GM12878 (cell line): ENCODE results near the gene PDF. TPM values are rescaled to one million over a fixed set of nuclear protein-coding genes. Genes with fewer than 3 reads are reported as not detected.
A peak's percentile ranks its signal among the peaks of the same experiment; 100 is the strongest.

Experiments used
- ATAC-seq: fragments of 200-7000 bp; cut with Tn5 transposase; 3 replicates; pipeline ENCODE4 v1.9.1; 2020; ENCODE audit warnings: mild to moderate bottlenecking, moderate library complexity
- BruUV-seq: library from RNA; stranded (reverse); fragments of 400-500 nt; replicated peaks from 2 replicates; lab custom pipeline; 2021; lab: Mats Ljungman, UMichigan
- CTCF ChIA-PET: fragments of 300-600 bp; sonication (Branson Sonifier 250); formaldehyde crosslinking; extraction: SDS; loops from one replicate; lab custom pipeline; 2021; ENCODE audit warnings: inconsistent platforms; lab: Yijun Ruan, JAX
- POLR2A ChIA-PET: fragments of 350-600 bp; formaldehyde crosslinking; extraction: SDS; loops from one replicate; lab custom pipeline; 2021; ENCODE audit warnings: inconsistent platforms; lab: Charles Lee
- RAD21 ChIA-PET: fragments of 300-600 bp; sonication (Branson Sonifier 250); formaldehyde crosslinking; loops from one replicate; lab custom pipeline; 2023; ENCODE audit warnings: antibody characterized with exemption; ENCODE audit not compliant: unreplicated experiment; lab: Charles Lee
- SMC1A ChIA-PET: fragments of 300-600 bp; sonication (Branson Sonifier 250); formaldehyde crosslinking; loops from one replicate; lab custom pipeline; 2023; ENCODE audit not compliant: unreplicated experiment, uncharacterized antibody; lab: Charles Lee
- DNase-seq: peaks from one replicate; pipeline ENCODE4 v3.0.0-alpha.2; 2011; ENCODE audit warnings: low read depth, low spot score
- FAIRE-seq: peaks from 3 replicates; lab custom pipeline; 2011; peaks lifted over from hg19 to GRCh38; lab: Jason Lieb, UNC
- H2AFZ ChIP-seq: 2 replicates; pipeline ENCODE4 v1.6.0; 2011; ENCODE audit warnings: low read depth, low read length, control low read depth; ENCODE audit not compliant: control insufficient read depth
- H3K27ac ChIP-seq: 2 replicates; pipeline ENCODE4 v1.5.1; 2011; ENCODE audit warnings: control low read depth; ENCODE audit not compliant: control insufficient read depth, insufficient read depth
- H3K27me3 ChIP-seq, 2 experiments: replicated peaks in 1 of 2; 2 replicates each; pipeline versions ENCODE4 v1.6.0 to v1.6.1; 2011; ENCODE audit warnings: low read length in 1 of 2; ENCODE audit not compliant: control insufficient read depth in 2 of 2, insufficient read depth in 2 of 2
- H3K36me3 ChIP-seq, 2 experiments: 2 replicates each; pipeline ENCODE4 v1.5.1; 2011; ENCODE audit warnings: low read length in 1 of 2; ENCODE audit not compliant: control insufficient read depth in 2 of 2, insufficient read depth in 2 of 2
- H3K4me1 ChIP-seq: 2 replicates; pipeline ENCODE4 v1.6.1; 2011; ENCODE audit warnings: mild to moderate bottlenecking, low read length, moderate library complexity, mixed read lengths; ENCODE audit not compliant: control insufficient read depth, insufficient read depth
- H3K4me2 ChIP-seq: 2 replicates; pipeline ENCODE4 v1.6.0; 2011; ENCODE audit warnings: control low read depth; ENCODE audit not compliant: control insufficient read depth, insufficient read depth
- H3K4me3 ChIP-seq: fragments of 200-600 bp; sonication (generic); 2 replicates; pipeline ENCODE4 v1.5.1; 2016
- H3K79me2 ChIP-seq: 2 replicates; pipeline ENCODE4 v1.6.0; 2011; ENCODE audit warnings: low read length; ENCODE audit not compliant: control insufficient read depth, insufficient read depth
- H3K9ac ChIP-seq: 2 replicates; pipeline ENCODE4 v1.8.0; 2011; ENCODE audit warnings: low read length, control low read depth, mixed read lengths; ENCODE audit not compliant: control insufficient read depth, insufficient read depth
- H3K9me3 ChIP-seq: replicated peaks from 3 replicates; pipeline ENCODE4 v1.5.1; 2011; ENCODE audit warnings: mild to moderate bottlenecking, low read length; ENCODE audit not compliant: control insufficient read depth, insufficient read depth
- H4K20me1 ChIP-seq: 2 replicates; pipeline ENCODE4 v1.6.0; 2011; ENCODE audit not compliant: control insufficient read depth, insufficient read depth
- ATF2 ChIP-seq: IDR thresholded peaks from 2 replicates; pipeline ENCODE4 v1.6.1; 2012; ENCODE audit warnings: low read length, inconsistent platforms
- BHLHE40 ChIP-seq, 2 experiments: fragments of 450-650 bp in 1 of 2; IDR thresholded peaks; 2 replicates each; pipeline ENCODE4 v1.6.1; 2011 to 2017; ENCODE audit warnings: low read depth in 2 of 2, borderline replicate concordance in 1 of 2, improper control_type of control experiment in 1 of 2, low read length in 1 of 2, mild to moderate bottlenecking in 1 of 2
- GABPA ChIP-seq: IDR thresholded peaks from 2 replicates; pipeline ENCODE4 v1.6.1; 2014; ENCODE audit warnings: antibody characterized with exemption, low read depth, mild to moderate bottlenecking, inconsistent platforms
- IKZF1 ChIP-seq: fragments of 450-650 bp; conservative IDR thresholded peaks from 2 replicates; pipeline ENCODE4 v1.6.1; 2017; ENCODE audit warnings: antibody characterized with exemption, mild to moderate bottlenecking
- MEF2A ChIP-seq: IDR thresholded peaks from 2 replicates; pipeline ENCODE4 v1.6.1; 2011; ENCODE audit warnings: low read depth, mild to moderate bottlenecking, low read length, moderate library complexity; ENCODE audit not compliant: insufficient read depth
- NFYA ChIP-seq: IDR thresholded peaks from 2 replicates; pipeline ENCODE4 v1.6.1; 2011; ENCODE audit warnings: low read depth, mild to moderate bottlenecking, low read length, improper control_type of control experiment, borderline replicate concordance
- PAX5 ChIP-seq: IDR thresholded peaks from 2 replicates; pipeline ENCODE4 v1.6.1; 2011; ENCODE audit warnings: low read depth, low read length, borderline replicate concordance
- POLR2A ChIP-seq: IDR thresholded peaks from 2 replicates; pipeline ENCODE4 v1.6.1; 2011; ENCODE audit warnings: low read depth, mild to moderate bottlenecking, low read length
- WGBS: methylation state at CpG from one replicate; pipeline ENCODE4 v1.1.6; 2016; ENCODE audit warnings: low lambda C conversion rate; ENCODE audit not compliant: insufficient replicate concordance, insufficient coverage; ENCODE audit errors: missing lambda C conversion rate; 5-methylcytosine and 5-hydroxymethylcytosine counted together
- in situ Hi-C: fragments of 300-500 bp; cut with MboI; formaldehyde crosslinking; loops from 9 replicates; pipeline ENCODE4 v1.14.3; 2018; ENCODE audit warnings: mixed read lengths
- intact Hi-C: fragments of 100-400 bp; cut with micrococcal nuclease; formaldehyde crosslinking; loops from one replicate; pipeline ENCODE4 v1.14.2; 2022; ENCODE audit not compliant: unreplicated experiment
- polyA plus RNA-seq, 11 experiments: library from polyadenylated mRNA; depleted of rRNA in 4 of 11; unstranded in 6 of 11; stranded (reverse) in 5 of 11; fragments of >200 nt; fragmentation: Nextera tagmentation in 4 of 11; fragmentation: Illumina TruSeq in 1 of 11; extraction: Ambion mirVana in 4 of 11; extraction: Trizol in 1 of 11; gene quantifications; 1 replicate in 1 of 11; 2 replicates in 10 of 11; pipeline versions ENCODE4 v1.2.1 to v1.2.3, GENCODE V29; 2011 to 2016; ENCODE audit warnings: inconsistent platforms in 2 of 11, missing spikeins in 2 of 11, low read depth in 1 of 11
- total RNA-seq, 4 experiments: library from RNA; depleted of rRNA in 3 of 4; stranded (reverse); fragments of >200 nt in 3 of 4; fragmentation: Illumina TruSeq in 1 of 4; extraction: Trizol in 1 of 4; gene quantifications; 2 replicates each; pipeline versions ENCODE4 v1.2.1 to v1.2.3, GENCODE V29; 2013 to 2021

The PDF gene
- total and polyA plus RNA-seq, 10 of the 15 experiments (the other 5 are each of a cell fraction or from before 2014, with no cell fraction given) = 0.13 to 44.1 (median 16.7) TPM

GRCh38 chr16:69324013-69324531 is 6.3 kb downstream of the PDF start (continued):
- TF ChIP-seq NFYA = no peak
- TF ChIP-seq PAX5 = no peak
- no peak for TF ChIP-seq GABPA
- TF ChIP-seq MEF2A = no peak
- no peak for TF ChIP-seq IKZF1

GRCh38 chr16:69323415-69323814 is 7.0 kb downstream of the PDF start:
- H3K4me1 ChIP-seq = peaks cover 2% of the 10 kb centered on the region
- 99% methylated on average over 14 of the region's 14 CpGs for WGBS
- SMC1A ChIA-PET = no interaction called here
- FAIRE-seq (no peak), ATAC-seq (no peak), DNase-seq (no peak)
- no peaks in the 10 kb centered on the region for H3K27me3 ChIP-seq
- POLR2A ChIA-PET = no interaction called here
- H3K4me3 ChIP-seq = no peak overlapping the region
- peaks cover 43 to 49% of the 10 kb centered on the region in 2 experiments for H3K36me3 ChIP-seq
- RAD21 ChIA-PET = no interaction called here
- H3K9me3 ChIP-seq = no peaks in the 10 kb centered on the region
- H3K9ac ChIP-seq = no peak overlapping the region
- in situ Hi-C loops = no loop called here
- H4K20me1 ChIP-seq = 0 out of 2 replicates have a peak, but pooled peaks cover 2% of the 10 kb centered on the region
- intact Hi-C loops = no loop called here
- BruUV-seq = no TSS peak
- peak; percentile 26; the same call in 1 of the 2 replicates for TF ChIP-seq POLR2A
- no peak for TF ChIP-seq ATF2
- TF ChIP-seq BHLHE40 (IDR thresholded peaks at IDR 0.05; ENCODE audit: borderline replicate concordance in 1 of 2, low read depth in 2 of 2, low read length in 1 of 2) = peak in 1 of 2 experiments; percentile 25; a peak in 1 of 4 replicates
- H3K27ac ChIP-seq = no peak overlapping the region
- no peak overlapping the region for H3K4me2 ChIP-seq
- H3K79me2 ChIP-seq = peaks cover 37% of the 10 kb centered on the region
- CTCF ChIA-PET = interaction anchor here (0.9 kb wide), 1 partner anchor 11 kb away, joined by 3 read pairs; no protein-coding TSS in a partner anchor
- no peak overlapping the region for H2AFZ ChIP-seq
